HepG2 (cell line): ENCODE measurements around the gene ACAP1. TPM values are rescaled to one million over a fixed set of nuclear protein-coding genes. Genes with fewer than 3 reads are reported as not detected.
A peak's percentile ranks its signal among the peaks of the same experiment; 100 is the strongest.

Experiments used
- ATAC-seq: fragments of 200-7000 bp; cut with Tn5 transposase; 3 replicates; pipeline ENCODE4 v1.9.1; 2020; ENCODE audit warnings: mild to moderate bottlenecking, moderate library complexity
- BruUV-seq: library from RNA; stranded (reverse); fragments of 400-500 nt; replicated peaks from 2 replicates; lab custom pipeline; 2021; lab: Mats Ljungman, UMichigan
- CTCF ChIA-PET: fragments of 300-600 bp; formaldehyde crosslinking; extraction: SDS; loops from one replicate; lab custom pipeline; 2021; ENCODE audit warnings: low total read pairs, inconsistent platforms, low intra/inter-chr PET ratio; lab: Yijun Ruan, JAX
- POLR2A ChIA-PET: fragments of 350-600 bp; sonication (Branson Sonifier 250); formaldehyde crosslinking; loops from one replicate; lab custom pipeline; 2020; ENCODE audit warnings: antibody characterized with exemption, inconsistent platforms; lab: Yijun Ruan, JAX
- DNase-seq: peaks from one replicate; pipeline ENCODE4 v3.0.0-alpha.2; 2015; ENCODE audit warnings: low spot score
- FAIRE-seq: peaks from 3 replicates; lab custom pipeline; 2011; peaks lifted over from hg19 to GRCh38; lab: Jason Lieb, UNC
- H2AFZ ChIP-seq: one replicate; pipeline ENCODE4 v1.6.1; 2011; ENCODE audit warnings: low read length, inconsistent platforms
- H3K27ac ChIP-seq: fragments of 300-600 bp; 3 replicates; pipeline ENCODE4 v1.8.0; 2011; ENCODE audit warnings: mixed run types, mild to moderate bottlenecking, mixed read lengths, low read length, inconsistent platforms; ENCODE audit not compliant: insufficient read depth; ENCODE audit errors: extremely low read length
- H3K27me3 ChIP-seq, 2 experiments: fragments of 200-600 bp in 1 of 2; 2 replicates in 1 of 2; 3 replicates in 1 of 2; pipeline versions ENCODE4 v1.6.0 to v1.8.0; 2011; ENCODE audit warnings: low read length in 2 of 2, mild to moderate bottlenecking in 2 of 2, moderate library complexity in 2 of 2, inconsistent platforms in 1 of 2; ENCODE audit not compliant: insufficient read depth in 2 of 2, control insufficient read depth in 1 of 2
- H3K36me3 ChIP-seq, 2 experiments: fragments of 200-600 bp in 1 of 2; replicated peaks in 1 of 2; 2 replicates in 1 of 2; 3 replicates in 1 of 2; pipeline versions ENCODE4 v1.5.1 to v1.8.0; 2011; ENCODE audit warnings: low read length in 2 of 2, inconsistent platforms in 1 of 2; ENCODE audit not compliant: insufficient read depth in 2 of 2, control insufficient read depth in 1 of 2
- H3K4me1 ChIP-seq: 2 replicates; pipeline ENCODE4 v1.5.1; 2012; ENCODE audit warnings: low read length, inconsistent platforms; ENCODE audit not compliant: insufficient read depth
- H3K4me2 ChIP-seq: 2 replicates; pipeline ENCODE4 v1.6.0; 2011; ENCODE audit warnings: low read depth, low read length, inconsistent platforms
- H3K4me3 ChIP-seq, 3 experiments: fragments of 200-600 bp in 1 of 3; sonication (generic), shearing (Covaris generic) in 1 of 3; replicated peaks in 1 of 3; 2 replicates each; pipeline ENCODE4 v1.5.1; 2011 to 2016; ENCODE audit warnings: low read length in 3 of 3, inconsistent platforms in 2 of 3, low read depth in 2 of 3, mild to moderate bottlenecking in 2 of 3, control low read depth in 1 of 3, mixed read lengths in 1 of 3; ENCODE audit not compliant: insufficient read depth in 1 of 3
- H3K79me2 ChIP-seq: one replicate; pipeline ENCODE4 v1.6.1; 2011; ENCODE audit warnings: low read length, inconsistent platforms; ENCODE audit not compliant: insufficient read depth
- H3K9ac ChIP-seq: 2 replicates; pipeline ENCODE4 v1.6.0; 2011; ENCODE audit warnings: mild to moderate bottlenecking, low read depth, low read length, inconsistent platforms; ENCODE audit not compliant: insufficient read depth
- H3K9me3 ChIP-seq: 2 replicates; pipeline ENCODE4 v1.5.1; 2012; ENCODE audit warnings: mild to moderate bottlenecking, low read length
- H4K20me1 ChIP-seq: 2 replicates; pipeline ENCODE4 v1.6.0; 2011; ENCODE audit warnings: inconsistent platforms, mild to moderate bottlenecking, low read length, moderate library complexity; ENCODE audit not compliant: insufficient read depth
- FLYWCH1 ChIP-seq: sonication (generic); formaldehyde crosslinking; IDR thresholded peaks from 2 replicates; pipeline ENCODE4 v1.8.1; 2023; ENCODE audit warnings: mild to moderate bottlenecking, missing genetic modification reagents
- HNRNPL ChIP-seq: fragments of 200-400 bp; formaldehyde crosslinking; IDR thresholded peaks from 2 replicates; pipeline ENCODE4 v1.6.1; 2017; ENCODE audit warnings: mild to moderate bottlenecking, low read depth, low read length
- MEIS1 ChIP-seq: sonication (generic); formaldehyde crosslinking; IDR thresholded peaks from 2 replicates; pipeline ENCODE4 v1.9.0; 2021; ENCODE audit warnings: mild to moderate bottlenecking, missing genetic modification reagents, moderate library complexity, borderline replicate concordance
- SATB2 ChIP-seq: sonication (generic); formaldehyde crosslinking; IDR thresholded peaks from 2 replicates; pipeline ENCODE4 v1.5.0; 2020; ENCODE audit warnings: missing genetic modification reagents
- TBX3 ChIP-seq: fragments of 450-650 bp; IDR thresholded peaks from 2 replicates; pipeline ENCODE4 v1.6.1; 2017; ENCODE audit warnings: antibody characterized with exemption, mild to moderate bottlenecking, inconsistent platforms, borderline replicate concordance
- ZMAT5 ChIP-seq: sonication (generic); formaldehyde crosslinking; IDR thresholded peaks from 2 replicates; pipeline ENCODE4 v1.5.0; 2020; ENCODE audit warnings: mild to moderate bottlenecking, low read depth, missing genetic modification reagents, borderline replicate concordance
- ZNF12 ChIP-seq: sonication (generic); formaldehyde crosslinking; IDR thresholded peaks from 2 replicates; pipeline ENCODE4 v1.5.0; 2020; ENCODE audit warnings: missing genetic modification reagents
- ZNF407 ChIP-seq: sonication (generic); formaldehyde crosslinking; IDR thresholded peaks from one replicate; pipeline ENCODE4 v1.5.1; 2020; ENCODE audit warnings: mild to moderate bottlenecking, missing genetic modification reagents; ENCODE audit errors: not compliant biosample characterization
- ZNF550 ChIP-seq: sonication (generic); formaldehyde crosslinking; IDR thresholded peaks from 2 replicates; pipeline ENCODE4 v1.4.0; 2020; ENCODE audit warnings: mild to moderate bottlenecking, missing genetic modification reagents, borderline replicate concordance
- ZNF775 ChIP-seq: sonication (generic); formaldehyde crosslinking; IDR thresholded peaks from 2 replicates; pipeline ENCODE4 v1.4.0; 2020; ENCODE audit warnings: missing genetic modification reagents, mild to moderate bottlenecking, moderate library complexity, borderline replicate concordance
- WGBS: methylation state at CpG from one replicate; pipeline ENCODE4 v1.1.6; 2017; ENCODE audit warnings: low lambda C conversion rate; 5-methylcytosine and 5-hydroxymethylcytosine counted together
- in situ Hi-C: cut with HindIII; loops from 2 replicates; pipeline ENCODE4 v1.10.0; 2017; ENCODE audit warnings: low pct_unique_long_range_greater_than_20kb; ENCODE audit not compliant: extremely low pct_ligation_motif_present
- intact Hi-C: fragments of 100-400 bp; cut with micrococcal nuclease; formaldehyde crosslinking; loops from one replicate; pipeline ENCODE4 v1.10.0; 2022; ENCODE audit not compliant: unreplicated experiment
- polyA plus RNA-seq, 8 experiments: library from polyadenylated mRNA; depleted of rRNA in 3 of 8; stranded (reverse) in 7 of 8; unstranded in 1 of 8; fragments of >200 nt; fragmentation: Illumina TruSeq in 4 of 8; extraction: Trizol in 4 of 8; gene quantifications; 2 replicates each; pipeline versions ENCODE4 v1.2.1 to v1.2.3, GENCODE V29; 2011 to 2016; ENCODE audit warnings: low read depth in 4 of 8, missing spikeins in 1 of 8, mixed read lengths in 1 of 8; ENCODE audit not compliant: insufficient read depth in 1 of 8
- total RNA-seq, 5 experiments: library from RNA; depleted of rRNA; stranded (reverse); fragments of >200 nt; fragmentation: Illumina TruSeq; extraction: Trizol; gene quantifications; 2 replicates each; pipeline ENCODE4 v1.2.3, GENCODE V29; 2016; ENCODE audit warnings: low read depth in 1 of 5

Gene ACAP1
- total and polyA plus RNA-seq, 2 of the 13 experiments (the other 11 are each of a cell fraction or from before 2014, with no cell fraction given) = 1.3 to 2.5 TPM

GRCh38 chr17:7363311-7363710 lies 27.0 kb downstream of the ACAP1 start:
- CTCF ChIA-PET = no interaction called here
- FAIRE-seq (peak; percentile 74), ATAC-seq (peak; percentile 83)
- TF ChIP-seq FLYWCH1 (CRISPR knock-in tag) (no peak), ZNF12 (CRISPR knock-in tag) (no peak), HNRNPL (no peak), ZNF775 (no peak), TBX3 (no peak), ZNF407 (CRISPR knock-in tag) (no peak), ZMAT5 (no peak), ZNF550 (CRISPR knock-in tag) (no peak), MEIS1 (CRISPR knock-in tag) (no peak), SATB2 (CRISPR knock-in tag) (no peak)

More at GRCh38 chr17:7363311-7363710, 27.0 kb downstream of the ACAP1 start:
- POLR2A ChIA-PET = interaction anchor here (1.0 to 1.5 kb wide), 3 partner anchors 41 to 82 kb away, joined by 3 to 7 read pairs (median 6); partner anchors contain the start of genes TMEM102 and TMEM256
- Histone ChIP-seq H3K27me3 (peaks cover 0 to 8% of the 10 kb centered on the region in 2 experiments; a peak in 2 of 5 replicates), H4K20me1 (no peaks in the 10 kb centered on the region), H3K79me2 (no peaks in the 10 kb centered on the region), H3K27ac (no peak overlapping the region), H3K4me3 (no peak overlapping the region), H2AFZ (no peak overlapping the region), H3K9ac (no peak overlapping the region), H3K4me2 (no peak overlapping the region), H3K36me3 (no peaks in the 10 kb centered on the region), H3K9me3 (no peaks in the 10 kb centered on the region), H3K4me1 (peaks cover 14% of the 10 kb centered on the region)
- WGBS = 1% methylated on average over 6 of the region's 6 CpGs
- peak; percentile 69 for DNase-seq
- in situ Hi-C loops = no loop called here
- intact Hi-C loops = no loop called here
- BruUV-seq = no TSS peak
